Endothelial cell of umbilical vein (primary cell): Measurements from ENCODE around the gene SAXO1. TPM values are rescaled to one million over a fixed set of nuclear protein-coding genes. Genes with fewer than 3 reads are reported as not detected.

Experiments used
- Bru-seq: library from RNA; stranded (reverse); fragments of 400-500 nt; gene quantifications from one replicate; lab custom pipeline; 2021; lab: Mats Ljungman, UMichigan
- BruChase-seq, 2 experiments: library from RNA; stranded (reverse); fragments of 400-500 nt; gene quantifications; one replicate each; lab custom pipeline; 2021; lab: Mats Ljungman, UMichigan
- BruUV-seq: library from RNA; stranded (reverse); fragments of 400-500 nt; replicated peaks from 2 replicates; lab custom pipeline; 2021; lab: Mats Ljungman, UMichigan
- CTCF ChIA-PET: fragments of 300-600, 350-600 bp; sonication (Branson Sonifier 250); formaldehyde crosslinking; loops from one replicate; lab custom pipeline; 2021; ENCODE audit warnings: antibody characterized with exemption, inconsistent platforms; lab: Charles Lee
- POLR2A ChIA-PET: fragments of 300-600, 350-600 bp; sonication (Branson Sonifier 250); formaldehyde crosslinking; loops from one replicate; lab custom pipeline; 2021; ENCODE audit warnings: antibody characterized with exemption, inconsistent platforms; lab: Charles Lee
- DNase-seq: peaks from one replicate; pipeline ENCODE4 v3.0.0-alpha.2; 2011; ENCODE audit warnings: low read depth, low spot score
- FAIRE-seq: peaks from 2 replicates; lab custom pipeline; 2011; peaks lifted over from hg19 to GRCh38; lab: Jason Lieb, UNC
- H2AFZ ChIP-seq: 2 replicates; pipeline ENCODE4 v1.6.0; 2012; ENCODE audit warnings: low read depth, low read length, control low read depth, inconsistent platforms
- H3K27ac ChIP-seq: 2 replicates; pipeline ENCODE4 v1.5.1; 2011; ENCODE audit warnings: low read depth, mild to moderate bottlenecking, control low read depth, low read length, moderate library complexity; ENCODE audit not compliant: insufficient read depth
- H3K27me3 ChIP-seq, 2 experiments: 2 replicates each; pipeline versions ENCODE4 v1.6.0 to v1.6.1; 2011; ENCODE audit warnings: low read length in 2 of 2, mixed read lengths in 1 of 2; ENCODE audit not compliant: control insufficient read depth in 2 of 2, insufficient read depth in 2 of 2
- H3K36me3 ChIP-seq, 2 experiments: 2 replicates in 1 of 2; 3 replicates in 1 of 2; pipeline ENCODE4 v1.5.1; 2011; ENCODE audit warnings: low read length in 2 of 2, mild to moderate bottlenecking in 1 of 2, moderate library complexity in 1 of 2; ENCODE audit not compliant: control insufficient read depth in 2 of 2, insufficient read depth in 2 of 2; ENCODE audit errors: extremely low read depth in 1 of 2
- H3K4me1 ChIP-seq: 3 replicates; pipeline ENCODE4 v1.5.1; 2011; ENCODE audit warnings: mild to moderate bottlenecking, low read length; ENCODE audit not compliant: control insufficient read depth, insufficient read depth; ENCODE audit errors: extremely low read depth
- H3K4me2 ChIP-seq: 2 replicates; pipeline ENCODE4 v1.6.1; 2011; ENCODE audit warnings: low read length, control low read depth, mixed read lengths; ENCODE audit not compliant: insufficient read depth
- H3K4me3 ChIP-seq, 3 experiments: fragments of 200-600 bp in 1 of 3; sonication (generic), shearing (Covaris generic) in 1 of 3; replicated peaks in 1 of 3; 2 replicates each; pipeline ENCODE4 v1.5.1; 2011 to 2016; ENCODE audit warnings: control low read depth in 3 of 3, low read length in 3 of 3, mild to moderate bottlenecking in 2 of 3, inconsistent platforms in 1 of 3, low read depth in 1 of 3, moderate library complexity in 1 of 3; ENCODE audit not compliant: insufficient read depth in 1 of 3
- H3K79me2 ChIP-seq: 2 replicates; pipeline ENCODE4 v1.6.0; 2012; ENCODE audit warnings: low read length, inconsistent platforms; ENCODE audit not compliant: control insufficient read depth, insufficient read depth
- H3K9ac ChIP-seq: replicated peaks from 2 replicates; pipeline ENCODE3; 2011; ENCODE audit warnings: low read length, control low read depth; ENCODE audit not compliant: insufficient read depth; ENCODE audit errors: extremely low read depth
- H3K9me1 ChIP-seq: replicated peaks from 3 replicates; pipeline ENCODE4 v1.6.0; 2011; ENCODE audit warnings: mild to moderate bottlenecking, low read length; ENCODE audit not compliant: control insufficient read depth, insufficient read depth; ENCODE audit errors: extremely low read depth
- H3K9me3 ChIP-seq: replicated peaks from 2 replicates; pipeline ENCODE4 v1.5.1; 2012; ENCODE audit warnings: low read length, inconsistent platforms; ENCODE audit not compliant: control insufficient read depth, insufficient read depth
- H4K20me1 ChIP-seq: replicated peaks from 2 replicates; pipeline ENCODE3; 2011; ENCODE audit warnings: mild to moderate bottlenecking, low read length; ENCODE audit not compliant: control insufficient read depth, insufficient read depth; ENCODE audit errors: extremely low read depth
- CTCF ChIP-seq, 2 donors: IDR thresholded peaks; 1 replicate in 1 of 2; 2 replicates in 1 of 2; pipeline ENCODE4 v1.5.1; 2011; ENCODE audit warnings: low read length in 2 of 2, mild to moderate bottlenecking in 2 of 2, moderate library complexity in 2 of 2, control low read depth in 1 of 2, inconsistent platforms in 1 of 2, low read depth in 1 of 2; ENCODE audit not compliant: insufficient read depth in 1 of 2; ENCODE audit errors: extremely low read depth in 1 of 2
- EZH2 ChIP-seq: IDR thresholded peaks from 2 replicates; pipeline ENCODE4 v1.6.1; 2012; ENCODE audit warnings: borderline replicate concordance, low read depth, mild to moderate bottlenecking, moderate library complexity, low read length, inconsistent platforms; ENCODE audit not compliant: severe bottlenecking
- FOS ChIP-seq: IDR thresholded peaks from 2 replicates; pipeline ENCODE4 v1.6.1; 2011; ENCODE audit warnings: mild to moderate bottlenecking, low read length, moderate library complexity, borderline replicate concordance; ENCODE audit not compliant: insufficient read depth
- GATA2 ChIP-seq: IDR thresholded peaks from 2 replicates; pipeline ENCODE4 v1.7.0; 2011; ENCODE audit warnings: low read depth, mild to moderate bottlenecking, moderate library complexity, mixed read lengths, low read length; ENCODE audit not compliant: insufficient read length, insufficient read depth
- JUN ChIP-seq: IDR thresholded peaks from 2 replicates; pipeline ENCODE4 v1.6.1; 2011; ENCODE audit warnings: borderline replicate concordance, low read depth; ENCODE audit not compliant: insufficient read length, insufficient read depth
- MAX ChIP-seq: IDR thresholded peaks from 2 replicates; pipeline ENCODE4 v1.6.1; 2011; ENCODE audit not compliant: insufficient read depth, insufficient read length
- MYC ChIP-seq: IDR thresholded peaks from one replicate; pipeline ENCODE4 v1.6.1; 2011; ENCODE audit warnings: mild to moderate bottlenecking, low read depth, low read length
- POLR2A ChIP-seq: IDR thresholded peaks from 2 replicates; pipeline ENCODE4 v1.6.1; 2012; ENCODE audit warnings: low read depth, mild to moderate bottlenecking, control low read depth, low read length
- POLR2AphosphoS5 ChIP-seq: IDR thresholded peaks from 2 replicates; pipeline ENCODE4 v1.6.1; 2012; ENCODE audit warnings: low read depth, mild to moderate bottlenecking, control low read depth, low read length, moderate library complexity; ENCODE audit not compliant: insufficient read depth
- dilution Hi-C: fragments of 300-500 bp; cut with MboI; formaldehyde crosslinking; loops from one replicate; pipeline ENCODE4 v1.15.0; 2019; ENCODE audit warnings: low sequenced_read_pairs; ENCODE audit not compliant: extremely low pct_ligation_motif_present
- intact Hi-C: fragments of 100-400 bp; cut with micrococcal nuclease; formaldehyde crosslinking; loops from one replicate; pipeline ENCODE4 v1.10.0; 2022
- long read RNA-seq: library from polyadenylated mRNA; stranded (forward); transcript quantifications from one replicate; pipeline ENCODE4 v2.0.0, GENCODE V29; 2021
- polyA minus RNA-seq, 3 experiments: library from RNA; depleted of rRNA, polyadenylated mRNA; stranded (reverse); fragments of >200 nt; gene quantifications; 1 replicate in 1 of 3; 2 replicates in 2 of 3; pipeline ENCODE4 v1.2.3, GENCODE V29; 2011
- polyA plus RNA-seq, 4 experiments: library from polyadenylated mRNA; depleted of rRNA in 3 of 4; stranded (reverse) in 3 of 4; unstranded in 1 of 4; fragments of >200 nt; gene quantifications; 2 replicates each; pipeline versions ENCODE4 v1.2.1 to v1.2.3, GENCODE V29; 2011 to 2012; ENCODE audit warnings: missing spikeins in 1 of 4
- total RNA-seq: library from RNA; stranded (reverse); gene quantifications from 2 replicates; pipeline ENCODE4 v1.2.3, GENCODE V29; 2021

The SAXO1 gene
- not detected in 2 replicates for total RNA-seq
- polyA plus RNA-seq = not detected in 2 replicates
- polyA plus RNA-seq (2011; cell fraction: cytosol; rRNA removed) = not detected in 2 replicates
- polyA plus RNA-seq (2011; cell fraction: nucleus; rRNA removed) = not detected in 2 replicates
- 0.08 and 0.10 TPM in 2 replicates for polyA plus RNA-seq (2012)
- not detected in 2 replicates for polyA minus RNA-seq
- not detected for polyA minus RNA-seq (2011; cell fraction: cytosol; rRNA and poly(A)+ RNA removed)
- polyA minus RNA-seq (2011; cell fraction: nucleus; rRNA and poly(A)+ RNA removed) = not detected in 2 replicates
- percentile 16 among the genes with signal in this experiment for Bru-seq, nascent RNA
- BruChase-seq, experiment 1, labeled RNA remaining after a 6-hour chase = percentile 14 among the genes with signal in this experiment
- percentile 13 among the genes with signal in this experiment for BruChase-seq, experiment 2, labeled RNA remaining after a 2-hour chase
- long read RNA-seq, partial matches to known transcripts = 0 of 3 reads
- long read RNA-seq, other reads (novel, unspliced or antisense) = 3 of 3 reads

GRCh38 chr9:19033015-19033414, at the start of gene SAXO1:
Gene SAXO1 (minus strand): TSS chr9:19033209. CDS start chr9:19032908, 301 bp downstream.
- CTCF ChIA-PET = interaction anchor here (1.3 to 1.8 kb wide), 2 partner anchors 141 to 1222 kb away, joined by 3 to 5 read pairs; no protein-coding TSS in a partner anchor
- no peak for TF ChIP-seq MAX
- no peak for TF ChIP-seq FOS
- no peak for TF ChIP-seq GATA2
- TF ChIP-seq EZH2 = no peak
- no peak for TF ChIP-seq JUN
- no peak for TF ChIP-seq POLR2A
- TF ChIP-seq CTCF (IDR thresholded peaks at IDR 0.05; ENCODE audit: extremely low read depth in 1 of 2, insufficient read depth in 1 of 2, low read depth in 1 of 2, low read length in 2 of 2) = no peak
- no peak for TF ChIP-seq POLR2AphosphoS5
- TF ChIP-seq MYC = no peak
- no peak within 1 kb of the TSS for H3K9ac ChIP-seq
- no peak within 1 kb of the TSS for H3K4me2 ChIP-seq
- BruUV-seq = no TSS peak
- no peaks in the 10 kb centered on the region for H3K9me3 ChIP-seq
- intact Hi-C loops (no loop called here), dilution Hi-C loops (no loop called here)
- no peaks in the 10 kb centered on the region for H3K9me1 ChIP-seq
- H3K4me1 ChIP-seq = no peaks in the 10 kb centered on the region
- POLR2A ChIA-PET = no interaction called here
- no peak within 1 kb of the TSS for H3K4me3 ChIP-seq
- no peaks in the 10 kb centered on the region for H4K20me1 ChIP-seq
- FAIRE-seq = no peak
- no peak within 1 kb of the TSS for H3K27ac ChIP-seq
- H3K36me3 ChIP-seq = no peaks in the 10 kb centered on the region
- H3K79me2 ChIP-seq = no peaks in the 10 kb centered on the region
- peaks cover 0 to 2% of the 10 kb centered on the region in 2 experiments for H3K27me3 ChIP-seq
- no peak for DNase-seq
- no peak within 1 kb of the TSS for H2AFZ ChIP-seq
